K562 (cell line): ENCODE measurements around the gene CTBP2. TPM values are rescaled to one million over a fixed set of nuclear protein-coding genes. Genes with fewer than 3 reads are reported as not detected.

Experiments
- ATAC-seq: fragments of 200-7000 bp; cut with Tn5 transposase; 3 replicates; pipeline ENCODE4 v1.9.1; 2020; ENCODE audit warnings: moderate library complexity
- BruUV-seq: library from RNA; stranded (reverse); fragments of 400-500 nt; replicated peaks from 2 replicates; lab custom pipeline; 2021; lab: Mats Ljungman, UMichigan
- CTCF ChIA-PET: fragments of 300-600 bp; formaldehyde crosslinking; extraction: SDS; loops from one replicate; lab custom pipeline; 2021; ENCODE audit warnings: low intra/inter-chr PET ratio; lab: Yijun Ruan, JAX
- POLR2A ChIA-PET: fragments of 300-600, 350-650 bp; sonication (Branson Sonifier 250); formaldehyde crosslinking; extraction: SDS; loops from one replicate; lab custom pipeline; 2021; ENCODE audit warnings: antibody characterized with exemption, inconsistent platforms; lab: Yijun Ruan, JAX
- DNase-seq, 4 experiments: peaks; one replicate each; pipeline versions ENCODE4 v3.0.0 to v3.0.0-alpha.2; 2011 to 2018; ENCODE audit warnings: low spot score in 3 of 4, mixed read lengths in 3 of 4; ENCODE audit errors: extremely low read depth in 1 of 4
- FAIRE-seq: peaks from 2 replicates; lab custom pipeline; 2011; peaks lifted over from hg19 to GRCh38; lab: Jason Lieb, UNC
- H2AFZ ChIP-seq: 2 replicates; pipeline ENCODE4 v1.6.0; 2011; ENCODE audit warnings: low read depth, low read length, control low read depth, inconsistent platforms
- H3K27ac ChIP-seq: fragments of 200-600 bp; 3 replicates; pipeline ENCODE4 v1.8.0; 2011; ENCODE audit warnings: low read depth, mild to moderate bottlenecking, control low read depth, inconsistent platforms, low read length, moderate library complexity, mixed read lengths; ENCODE audit errors: extremely low read depth
- H3K27me3 ChIP-seq, 2 experiments: fragments of 300-600 bp in 1 of 2; 2 replicates in 1 of 2; 3 replicates in 1 of 2; pipeline versions ENCODE4 v1.6.0 to v1.8.0; 2011; ENCODE audit warnings: inconsistent platforms in 2 of 2, low read length in 2 of 2, mild to moderate bottlenecking in 1 of 2, mixed read lengths in 1 of 2, moderate library complexity in 1 of 2; ENCODE audit not compliant: control insufficient read depth in 2 of 2, insufficient read depth in 2 of 2
- H3K36me3 ChIP-seq: fragments of 300-600 bp; 3 replicates; pipeline ENCODE4 v1.8.0; 2011; ENCODE audit warnings: mild to moderate bottlenecking, low read length, inconsistent platforms; ENCODE audit not compliant: control insufficient read depth, insufficient read depth
- H3K4me1 ChIP-seq, 2 experiments: fragments of 200-600 bp in 1 of 2; replicated peaks in 1 of 2; 2 replicates in 1 of 2; 3 replicates in 1 of 2; pipeline versions ENCODE4 v1.5.1 to v1.8.0; 2011; ENCODE audit warnings: inconsistent platforms in 2 of 2, low read length in 2 of 2, mild to moderate bottlenecking in 1 of 2, mixed read lengths in 1 of 2, moderate library complexity in 1 of 2; ENCODE audit not compliant: control insufficient read depth in 2 of 2, insufficient read depth in 2 of 2
- H3K4me2 ChIP-seq: 2 replicates; pipeline ENCODE4 v1.6.1; 2011; ENCODE audit warnings: low read length, control low read depth, inconsistent platforms, mixed read lengths; ENCODE audit not compliant: insufficient read depth
- H3K4me3 ChIP-seq: fragments of 200-600 bp; sonication (generic), shearing (Covaris generic); 2 replicates; pipeline ENCODE4 v1.5.1; 2016; ENCODE audit warnings: control low read depth, inconsistent platforms
- H3K79me2 ChIP-seq: fragments of 200-600 bp; 3 replicates; pipeline ENCODE4 v1.8.0; 2011; ENCODE audit warnings: low read length, inconsistent platforms; ENCODE audit not compliant: control insufficient read depth, insufficient read depth
- H3K9ac ChIP-seq, 2 experiments: 2 replicates each; pipeline versions ENCODE4 v1.6.0 to v1.6.1; 2011; ENCODE audit warnings: low read depth in 2 of 2, low read length in 2 of 2, control low read depth in 1 of 2, inconsistent platforms in 1 of 2, mild to moderate bottlenecking in 1 of 2, mixed read lengths in 1 of 2; ENCODE audit not compliant: insufficient read depth in 1 of 2
- H3K9me1 ChIP-seq: one replicate; pipeline ENCODE4 v1.6.0; 2011; ENCODE audit warnings: inconsistent platforms, mild to moderate bottlenecking, low read length, moderate library complexity; ENCODE audit not compliant: control insufficient read depth, insufficient read depth
- H3K9me3 ChIP-seq: replicated peaks from 2 replicates; pipeline ENCODE4 v1.5.1; 2011; ENCODE audit warnings: low read depth, low read length, inconsistent platforms; ENCODE audit not compliant: control insufficient read depth, insufficient read depth
- H4K20me1 ChIP-seq: replicated peaks from 2 replicates; pipeline ENCODE4 v1.6.1; 2011; ENCODE audit warnings: low read length, inconsistent platforms, mixed read lengths; ENCODE audit not compliant: control insufficient read depth, insufficient read depth
- CREB1 ChIP-seq, 2 experiments: sonication (generic) in 1 of 2; formaldehyde crosslinking in 1 of 2; IDR thresholded peaks; 2 replicates each; pipeline versions ENCODE4 v1.6.1 to v1.8.0; 2012 to 2022; ENCODE audit warnings: inconsistent platforms in 1 of 2, mild to moderate bottlenecking in 1 of 2, missing genetic modification reagents in 1 of 2, moderate library complexity in 1 of 2
- CUX1 ChIP-seq: fragments of 200-800 bp; sonication (Bioruptor generic); IDR thresholded peaks from 2 replicates; pipeline ENCODE4 v1.6.1; 2016; ENCODE audit warnings: missing genetic modification characterization, missing compliant biosample characterization
- EGR1 ChIP-seq: fragments of 450-650 bp; conservative IDR thresholded peaks from 2 replicates; pipeline ENCODE4 v1.6.1; 2017; ENCODE audit warnings: mild to moderate bottlenecking
- KLF13 ChIP-seq: fragments of 450-650 bp; IDR thresholded peaks from 2 replicates; pipeline ENCODE4 v1.6.1; 2016; ENCODE audit warnings: missing genetic modification characterization, low read depth, mild to moderate bottlenecking, missing compliant biosample characterization, moderate library complexity, borderline replicate concordance
- MIER1 ChIP-seq: fragments of 450-650 bp; IDR thresholded peaks from 2 replicates; pipeline ENCODE4 v1.6.1; 2016; ENCODE audit warnings: antibody characterized with exemption, mild to moderate bottlenecking, low read depth
- MYNN ChIP-seq, 2 experiments: sonication (generic); formaldehyde crosslinking in 1 of 2; IDR thresholded peaks; 2 replicates each; pipeline versions ENCODE4 v1.5.0 to v1.6.1; 2016 to 2020; ENCODE audit warnings: antibody characterized with exemption in 1 of 2, missing genetic modification reagents in 1 of 2
- POLR2G ChIP-seq: fragments of 200-400 bp; formaldehyde crosslinking; IDR thresholded peaks from 2 replicates; pipeline ENCODE4 v1.6.1; 2017; ENCODE audit warnings: low read depth, mild to moderate bottlenecking, antibody characterized with exemption, low read length, moderate library complexity
- RBBP5 ChIP-seq: fragments of 200-600 bp; sonication (generic); IDR thresholded peaks from 2 replicates; pipeline ENCODE4 v1.6.1; 2012; ENCODE audit warnings: borderline replicate concordance, mild to moderate bottlenecking, low read length, control low read depth, inconsistent platforms; ENCODE audit not compliant: insufficient read depth, poor library complexity, severe bottlenecking
- ZFX ChIP-seq: sonication (generic); formaldehyde crosslinking; IDR thresholded peaks from 2 replicates; pipeline ENCODE4 v1.8.0; 2022; ENCODE audit warnings: mild to moderate bottlenecking, missing genetic modification reagents, moderate library complexity
- ZNF12 ChIP-seq: sonication (generic); formaldehyde crosslinking; IDR thresholded peaks from 2 replicates; pipeline ENCODE4 v1.4.0; 2020; ENCODE audit warnings: mild to moderate bottlenecking, missing genetic modification reagents
- ZNF431 ChIP-seq: sonication (generic); formaldehyde crosslinking; IDR thresholded peaks from 2 replicates; pipeline ENCODE4 v1.8.0; 2022; ENCODE audit warnings: mild to moderate bottlenecking, missing genetic modification reagents
- WGBS: fragments of 100-300 bp; shearing (Covaris generic); methylation state at CpG from one replicate; pipeline ENCODE4 v1.1.6; 2016; ENCODE audit warnings: low coverage, mixed read lengths; ENCODE audit not compliant: insufficient coverage; ENCODE audit errors: missing lambda C conversion rate; 5-methylcytosine and 5-hydroxymethylcytosine counted together
- in situ Hi-C: fragments of 300-500 bp; cut with MboI; formaldehyde crosslinking; loops from 4 replicates; pipeline ENCODE4 v1.15.0; 2018; ENCODE audit warnings: inconsistent platforms, mixed read lengths
- intact Hi-C: fragments of 100-400 bp; cut with micrococcal nuclease; formaldehyde crosslinking; loops from 2 replicates; pipeline ENCODE4 v1.14.2; 2022
- polyA plus RNA-seq, 8 experiments: library from polyadenylated mRNA; depleted of rRNA in 4 of 8; stranded (reverse) in 5 of 8; unstranded in 3 of 8; fragments of >200 nt; fragmentation: Nextera tagmentation in 2 of 8; fragmentation: Illumina TruSeq in 1 of 8; extraction: Ambion mirVana in 2 of 8; extraction: Trizol in 1 of 8; gene quantifications; 2 replicates each; pipeline versions ENCODE4 v1.2.1 to v1.2.3, GENCODE V29; 2011 to 2014; ENCODE audit warnings: inconsistent platforms in 1 of 8, missing spikeins in 1 of 8
- total RNA-seq, 7 experiments: library from RNA; depleted of rRNA in 6 of 7; stranded (reverse); fragments of >200 nt in 6 of 7; fragmentation: Illumina TruSeq in 2 of 7; extraction: Trizol in 2 of 7; gene quantifications; 2 replicates each; pipeline versions ENCODE4 v1.2.1 to v1.2.3, GENCODE V29; 2011 to 2021; ENCODE audit warnings: low replicate concordance in 1 of 7

Gene CTBP2
- total and polyA plus RNA-seq, 9 of the 15 experiments (the other 6 are each of a cell fraction or from before 2014, with no cell fraction given) = 1.3 to 8.8 (median 5.1) TPM

GRCh38 chr10:124990671-124991625, 169.4 kb downstream of the CTBP2 start:
- ChIA-PET POLR2A (no interaction called here), CTCF (no interaction called here)
- Histone ChIP-seq H3K4me2 (no peak overlapping the region), H3K9me3 (no peaks in the 10 kb centered on the region), H3K4me1 (no peaks in the 10 kb centered on the region), H2AFZ (no peak overlapping the region), H3K27ac (no peak overlapping the region), H3K9me1 (no peaks in the 10 kb centered on the region), H3K79me2 (no peaks in the 10 kb centered on the region), H3K27me3 (no peaks in the 10 kb centered on the region), H3K9ac (no peak overlapping the region), H4K20me1 (no peaks in the 10 kb centered on the region), H3K36me3 (no peaks in the 10 kb centered on the region), H3K4me3 (no peak overlapping the region)
- no CpG with 5 or more reads among the region's 14 CpGs for WGBS
- FAIRE-seq (no peak), DNase-seq (no peak), ATAC-seq (no peak)
- BruUV-seq = no TSS peak
- in situ Hi-C loops (no loop called here), intact Hi-C loops (no loop called here)
- TF ChIP-seq POLR2G (no peak), MIER1 (no peak), ZNF431 (CRISPR knock-in tag) (no peak), ZFX (CRISPR knock-in tag) (no peak), RBBP5 (no peak), CREB1 (IDR thresholded peaks at IDR 0.05) (no peak), CREB1 (CRISPR knock-in tag; IDR thresholded peaks at IDR 0.05) (no peak), CUX1 (CRISPR knock-in tag) (no peak), KLF13 (tag) (no peak), MYNN (IDR thresholded peaks at IDR 0.05) (no peak), MYNN (CRISPR knock-in tag; IDR thresholded peaks at IDR 0.05) (no peak), ZNF12 (no peak), EGR1 (no peak)
